HG02943 (cell line): ENCODE measurements around the gene SHKBP1.
"Not testable (repeated sequence)": the region's sequence is repeated elsewhere in the genome, so short reads cannot be mapped to it uniquely, and the experiment has no call there.

ENCODE experiments used
- ATAC-seq: cut with Tn5 transposase; IDR thresholded peaks from one replicate; pipeline ENCODE4 v1.9.1; 2021; ENCODE audit warnings: mild to moderate bottlenecking, low read depth, moderate library complexity; ENCODE audit not compliant: unreplicated experiment

Gene SHKBP1

GRCh38 chr19:40611900-40612698 is 35.4 kb downstream of the SHKBP1 start:
- no peak for ATAC-seq

- no peak for ATAC-seq
These were observed 36.4 kb downstream of the SHKBP1 start for GRCh38 chr19:40612831-40613689.

GRCh38 chr19:40613690-40614621 is 37.3 kb downstream of the SHKBP1 start:
- ATAC-seq: no peak

- ATAC-seq: no peak
These were observed 38.1 kb downstream of the SHKBP1 start for GRCh38 chr19:40614622-40615411.

- ATAC-seq: no peak
These were observed 39.5 kb downstream of the SHKBP1 start for GRCh38 chr19:40616178-40616577.

GRCh38 chr19:40616941-40617340 is 40.3 kb downstream of the SHKBP1 start:
- ATAC-seq: no peak

GRCh38 chr19:40617961-40618360 is 41.3 kb downstream of the SHKBP1 start:
- no peak for ATAC-seq

GRCh38 chr19:40619333-40620160 is 42.9 kb downstream of the SHKBP1 start:
- ATAC-seq: no peak

- ATAC-seq: no peak
These were observed 43.5 kb downstream of the SHKBP1 start for GRCh38 chr19:40620161-40620485.

GRCh38 chr19:40621283-40621682 is 44.6 kb downstream of the SHKBP1 start:
- no peak for ATAC-seq

- ATAC-seq: no peak
These were observed 45.5 kb downstream of the SHKBP1 start for GRCh38 chr19:40621966-40622772.

GRCh38 chr19:40622773-40623075 is 46.1 kb downstream of the SHKBP1 start:
- ATAC-seq: no peak

- no peak for ATAC-seq
These were observed 47.0 kb downstream of the SHKBP1 start for GRCh38 chr19:40623403-40624251.

GRCh38 chr19:40624369-40625153 is 47.9 kb downstream of the SHKBP1 start:
- ATAC-seq: not testable (repeated sequence)

- no peak for ATAC-seq
These were observed 48.9 kb downstream of the SHKBP1 start for GRCh38 chr19:40625406-40626120.

- ATAC-seq: no peak
These were observed 50.2 kb downstream of the SHKBP1 start for GRCh38 chr19:40626918-40627317.
